ENCODE data around the gene GJC3.
"Not testable (repeated sequence)": the region's sequence is repeated elsewhere in the genome, so short reads cannot be mapped to it uniquely, and the experiment has no call there.

The GJC3 gene

DNA sequence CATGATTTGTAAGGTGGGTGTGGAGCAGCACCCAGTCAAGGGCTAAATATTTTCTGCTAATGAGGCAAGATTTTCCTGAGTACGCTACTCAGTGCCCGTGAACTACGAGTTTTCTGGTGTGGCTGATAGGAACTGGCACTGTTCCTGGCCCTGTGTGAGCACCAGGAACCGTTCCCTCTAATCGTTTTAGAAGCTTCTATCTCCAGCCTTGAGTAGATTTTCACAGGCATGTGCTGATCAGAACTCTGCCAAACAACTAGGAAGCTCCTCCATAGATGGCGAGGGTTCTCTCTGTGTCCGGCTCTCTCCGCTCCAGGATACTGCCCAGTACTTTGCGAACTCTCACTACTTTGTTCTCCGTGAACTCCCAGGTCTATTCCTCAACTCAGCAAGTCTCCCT lies 27.8 kb downstream of the GJC3 start:
- DNase-seq (ENCODE audit: low read depth): no peak
- TF ChIP-seq, protein P1, sequence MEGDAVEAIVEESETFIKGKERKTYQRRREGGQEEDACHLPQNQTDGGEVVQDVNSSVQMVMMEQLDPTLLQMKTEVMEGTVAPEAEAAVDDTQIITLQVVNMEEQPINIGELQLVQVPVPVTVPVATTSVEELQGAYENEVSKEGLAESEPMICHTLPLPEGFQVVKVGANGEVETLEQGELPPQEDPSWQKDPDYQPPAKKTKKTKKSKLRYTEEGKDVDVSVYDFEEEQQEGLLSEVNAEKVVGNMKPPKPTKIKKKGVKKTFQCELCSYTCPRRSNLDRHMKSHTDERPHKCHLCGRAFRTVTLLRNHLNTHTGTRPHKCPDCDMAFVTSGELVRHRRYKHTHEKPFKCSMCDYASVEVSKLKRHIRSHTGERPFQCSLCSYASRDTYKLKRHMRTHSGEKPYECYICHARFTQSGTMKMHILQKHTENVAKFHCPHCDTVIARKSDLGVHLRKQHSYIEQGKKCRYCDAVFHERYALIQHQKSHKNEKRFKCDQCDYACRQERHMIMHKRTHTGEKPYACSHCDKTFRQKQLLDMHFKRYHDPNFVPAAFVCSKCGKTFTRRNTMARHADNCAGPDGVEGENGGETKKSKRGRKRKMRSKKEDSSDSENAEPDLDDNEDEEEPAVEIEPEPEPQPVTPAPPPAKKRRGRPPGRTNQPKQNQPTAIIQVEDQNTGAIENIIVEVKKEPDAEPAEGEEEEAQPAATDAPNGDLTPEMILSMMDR (conservative IDR thresholded peaks at IDR 0.05; ENCODE audit: low read depth, low read length): no peak

DNA sequence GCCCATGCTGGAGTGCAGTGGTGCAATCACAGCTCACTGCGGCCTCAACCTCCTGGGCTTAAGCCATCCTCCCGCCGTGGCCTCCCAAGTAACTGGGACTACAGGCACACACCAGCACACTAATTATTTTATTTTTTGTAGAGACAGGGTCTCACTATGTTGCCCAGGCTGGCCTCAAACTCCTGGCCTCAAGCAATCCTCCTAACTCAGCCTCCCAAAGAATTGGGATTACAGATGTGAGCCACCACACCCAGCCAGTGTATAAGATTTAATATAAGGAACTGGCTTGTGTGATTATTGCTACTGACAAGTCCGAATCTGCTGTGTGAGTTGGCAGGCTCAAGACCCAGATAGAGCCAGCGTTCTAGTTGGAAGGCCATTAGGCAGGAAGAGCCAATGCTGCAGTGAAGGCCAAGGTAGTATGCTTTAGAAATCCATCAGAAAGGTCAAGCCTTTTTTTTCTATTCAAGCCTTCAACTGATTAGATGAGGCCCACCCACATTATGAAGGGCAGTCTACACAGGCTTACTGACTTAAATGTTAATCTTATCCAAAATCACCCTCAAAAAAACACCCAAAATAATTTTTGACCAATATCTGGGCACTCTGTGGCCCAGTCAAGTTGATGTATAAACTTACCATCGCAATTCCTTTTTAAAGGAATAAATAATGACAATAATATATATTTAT lies 29.4 kb downstream of the GJC3 start:
- no peak for DNase-seq (ENCODE audit: low read depth)
- no peak overlapping the region for H3K4me3 ChIP-seq (ENCODE audit: low read length)
- TF ChIP-seq, protein P1 (conservative IDR thresholded peaks at IDR 0.05; ENCODE audit: low read depth, low read length): no peak

More for the DNA sequence above, 27.8 kb downstream of the GJC3 start:
- no peak overlapping the region for H3K4me3 ChIP-seq (ENCODE audit: low read length)

DNA sequence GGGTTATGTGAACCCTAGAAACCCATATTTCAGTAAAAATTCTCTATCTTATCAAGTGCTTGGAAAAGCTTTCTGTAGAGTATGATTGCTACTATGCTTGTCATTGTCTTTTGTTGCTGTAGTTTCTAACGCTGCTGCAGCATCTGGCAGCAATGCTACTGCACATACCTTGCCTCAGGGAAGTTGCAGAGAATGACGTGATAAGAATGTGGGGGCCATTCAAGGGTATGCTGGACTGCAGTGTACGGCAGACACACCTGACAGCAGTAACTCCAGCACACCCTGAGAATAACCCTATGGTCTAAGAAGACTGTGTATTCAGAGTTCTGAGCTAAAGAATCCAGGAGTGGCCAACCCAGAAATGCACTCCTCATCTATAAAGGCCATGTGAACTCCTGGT lies 30.6 kb downstream of the GJC3 start:
- no peak overlapping the region for H3K4me3 ChIP-seq (ENCODE audit: low read length)
- TF ChIP-seq, protein P1 (conservative IDR thresholded peaks at IDR 0.05; ENCODE audit: low read depth, low read length): no peak
- DNase-seq (ENCODE audit: low read depth): no peak

DNA sequence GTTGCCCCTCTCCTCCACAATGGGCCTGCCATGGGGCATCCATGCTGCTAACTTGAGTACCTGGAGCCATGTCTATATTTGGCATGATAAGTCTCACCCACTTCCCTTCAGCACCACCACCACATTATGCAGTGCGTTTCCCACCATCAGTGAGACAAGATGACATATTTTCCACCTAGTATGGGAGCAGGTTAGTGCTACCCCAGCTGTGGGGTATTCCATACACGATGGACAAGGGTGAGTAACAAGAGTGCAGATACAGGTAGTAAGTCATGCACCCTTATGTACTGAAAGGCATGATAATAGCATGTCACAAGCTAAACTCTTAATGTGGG lies 31.4 kb downstream of the GJC3 start:
- DNase-seq (ENCODE audit: low read depth): no peak
- TF ChIP-seq, protein P1 (conservative IDR thresholded peaks at IDR 0.05; ENCODE audit: low read depth, low read length): no peak
- no peak overlapping the region for H3K4me3 ChIP-seq (ENCODE audit: low read length)

DNA sequence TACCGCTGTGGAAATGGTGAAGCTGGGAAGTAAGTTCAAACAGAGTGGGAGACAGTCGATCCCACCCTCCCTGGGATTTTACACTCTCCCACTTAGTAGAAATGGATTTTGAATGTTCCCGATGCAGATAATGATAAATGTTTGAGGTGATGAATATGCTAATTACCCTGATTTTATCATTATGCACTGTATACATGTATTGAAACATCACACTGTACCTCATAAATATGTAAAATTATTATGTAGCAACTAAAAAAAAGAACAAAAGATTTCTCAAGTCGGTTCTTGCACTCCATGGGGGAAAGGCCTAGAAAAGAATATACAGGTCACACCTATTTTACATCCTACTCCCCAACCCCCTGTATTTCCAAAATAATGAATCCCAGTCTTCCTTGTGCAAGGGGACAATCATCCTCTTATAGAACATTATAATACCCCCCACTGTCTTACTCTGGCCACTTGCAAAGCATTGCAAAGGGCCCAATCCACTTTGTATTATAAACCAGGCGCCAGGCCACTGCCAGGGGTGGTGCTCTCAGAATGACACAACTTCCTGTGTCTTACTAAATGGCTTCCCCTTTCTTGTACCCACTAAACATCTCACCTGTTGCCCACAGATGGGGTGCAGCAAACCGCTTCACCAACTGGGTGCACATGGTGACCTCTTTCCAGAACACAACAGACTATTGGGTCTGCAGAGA lies 31.9 kb downstream of the GJC3 start:
- no peak for DNase-seq (ENCODE audit: low read depth)
- H3K4me3 ChIP-seq (ENCODE audit: low read length): no peak overlapping the region
- TF ChIP-seq, protein P1 (conservative IDR thresholded peaks at IDR 0.05; ENCODE audit: low read depth, low read length): no peak

DNA sequence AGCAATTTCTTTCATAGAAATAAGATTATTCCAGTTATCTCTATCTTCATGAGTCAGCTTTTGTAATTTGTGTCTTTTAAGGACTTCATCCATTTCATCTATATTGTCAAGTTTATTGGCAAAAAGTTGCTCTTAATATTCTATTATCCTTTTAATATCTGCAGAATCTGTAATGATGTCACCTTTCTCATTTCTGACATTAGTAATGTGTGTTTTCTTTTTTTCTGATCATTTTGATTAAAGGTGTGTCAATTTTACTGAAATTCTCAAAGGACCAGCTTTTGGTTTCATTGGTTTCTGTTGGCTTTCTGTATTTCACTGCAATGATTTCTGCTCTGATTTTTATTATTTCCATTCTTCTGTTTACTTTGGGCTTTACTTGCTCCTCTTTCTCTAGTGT lies 34.7 kb downstream of the GJC3 start:
- DNase-seq (ENCODE audit: low read depth): no peak
- no peak overlapping the region for H3K4me3 ChIP-seq (ENCODE audit: low read length)
- TF ChIP-seq, protein P1 (conservative IDR thresholded peaks at IDR 0.05; ENCODE audit: low read depth, low read length): no peak

DNA sequence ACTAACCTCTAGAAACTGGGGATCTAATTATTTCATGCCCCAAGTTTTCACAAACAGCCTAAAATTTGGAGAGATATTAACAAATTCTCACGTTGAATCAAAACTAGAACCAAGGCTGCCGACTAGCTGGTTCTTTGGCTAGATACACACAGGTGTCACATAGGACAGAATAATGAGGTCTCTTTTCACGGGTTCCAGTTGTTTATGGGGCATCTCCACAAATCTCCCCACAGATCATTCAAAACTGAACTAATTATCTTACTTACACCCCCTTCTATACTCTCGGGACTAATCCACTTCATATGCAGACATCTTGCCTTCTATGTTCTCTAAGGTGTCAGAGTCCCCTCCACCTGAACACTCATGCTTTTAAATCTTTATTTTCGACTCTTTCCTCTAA lies 36.1 kb downstream of the GJC3 start:
- TF ChIP-seq, protein P1 (conservative IDR thresholded peaks at IDR 0.05; ENCODE audit: low read depth, low read length): no peak
- DNase-seq (ENCODE audit: low read depth): no peak
- no peak overlapping the region for H3K4me3 ChIP-seq (ENCODE audit: low read length)

DNA sequence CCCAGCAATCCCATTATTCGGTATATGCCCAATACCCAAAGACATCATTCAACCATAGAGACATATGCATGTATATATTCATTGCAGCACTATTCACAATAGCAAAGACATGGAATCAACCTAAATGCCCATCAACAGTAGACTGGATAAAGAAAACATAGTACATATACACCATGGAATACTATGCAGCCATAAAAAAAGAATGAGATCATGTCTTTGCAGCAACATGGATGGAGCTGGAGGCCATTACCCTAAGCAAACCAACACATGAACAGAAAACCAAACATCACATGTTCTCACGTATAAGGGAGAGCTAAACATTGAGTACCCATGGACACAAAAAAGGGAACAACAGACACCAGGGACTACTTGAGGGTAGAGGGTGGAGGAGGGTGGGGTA lies 39.1 kb downstream of the GJC3 start:
- H3K4me3 ChIP-seq (ENCODE audit: low read length); DNase-seq (ENCODE audit: low read depth): not testable (repeated sequence)

DNA sequence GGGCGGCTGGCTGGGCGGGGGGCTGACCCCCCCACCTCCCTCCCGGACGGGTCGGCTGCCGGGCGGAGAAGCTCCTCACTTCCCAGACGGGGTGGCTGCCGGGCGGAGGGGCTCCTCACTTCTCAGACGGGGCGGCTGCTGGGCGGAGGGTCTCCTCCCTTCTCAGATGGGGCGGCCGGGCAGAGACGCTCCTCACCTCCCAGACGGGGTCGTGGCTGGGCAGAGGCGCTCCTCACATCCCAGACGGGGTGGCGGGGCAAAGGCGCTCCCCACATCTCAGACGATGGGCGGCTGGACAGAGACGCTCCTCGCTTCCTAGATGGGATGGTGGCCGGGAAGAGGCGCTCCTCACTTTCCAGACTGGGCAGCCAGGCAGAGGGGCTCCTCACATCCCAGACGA lies 41.1 kb downstream of the GJC3 start:
- H3K4me3 ChIP-seq (ENCODE audit: low read length); DNase-seq (ENCODE audit: low read depth): not testable (repeated sequence)
